GM19328 (cell line): ENCODE measurements around the gene LAMB2.

Experiments
- ATAC-seq: cut with Tn5 transposase; IDR thresholded peaks from one replicate; pipeline ENCODE4 v1.9.1; 2021; ENCODE audit warnings: mild to moderate bottlenecking, moderate library complexity; ENCODE audit not compliant: unreplicated experiment

LAMB2 gene

GRCh38 chr3:49079270-49079669, 53.6 kb downstream of the LAMB2 start:
- no peak for ATAC-seq

GRCh38 chr3:49076646-49077045, 56.2 kb downstream of the LAMB2 start:
- ATAC-seq: no peak

DNA sequence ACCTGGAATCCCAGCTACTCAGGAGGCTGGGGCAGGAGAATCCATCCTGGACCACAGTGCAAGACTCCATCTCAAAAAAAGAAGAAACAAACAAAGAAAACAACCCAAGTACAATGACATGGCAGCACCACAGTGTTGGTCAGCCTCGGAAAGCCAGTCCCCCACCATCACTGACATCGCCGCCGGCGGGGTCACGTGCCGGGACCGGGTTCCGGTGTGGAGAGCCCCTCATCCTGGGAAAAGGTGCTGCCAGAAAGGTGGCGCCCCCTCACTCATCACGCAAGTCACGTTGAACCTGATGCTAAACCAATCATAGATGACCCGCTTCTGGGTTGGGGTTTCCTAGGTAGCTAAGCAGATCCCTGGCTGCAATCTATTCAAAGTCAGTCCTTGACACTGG, 56.7 kb downstream of the LAMB2 start:
- no peak for ATAC-seq
